Measurements from ENCODE around the gene NR2E1.

The NR2E1 gene

DNA sequence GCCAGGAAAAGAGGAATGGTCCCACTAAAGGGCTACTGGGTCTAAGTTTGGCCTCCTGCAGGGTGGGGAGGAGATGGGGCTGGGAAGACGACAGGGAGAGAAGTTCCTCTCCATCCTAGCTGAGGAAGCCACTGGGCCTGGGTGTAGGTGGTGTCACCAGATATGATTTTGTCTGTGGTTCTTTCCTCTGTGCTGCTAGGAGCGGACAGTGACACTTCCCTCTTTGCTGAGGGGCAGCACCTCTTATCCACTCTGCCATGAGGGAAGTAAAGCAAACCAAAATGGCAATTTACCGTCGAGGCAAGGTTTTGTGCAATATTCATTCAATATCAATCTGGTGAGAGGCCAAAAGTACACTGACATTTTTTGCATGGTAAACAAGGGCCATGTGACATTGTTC lies 33.0 kb upstream of the NR2E1 start:
- H3K27ac Mint-ChIP-seq: no peak overlapping the region
- H3K36me3 Mint-ChIP-seq: peaks cover 3% of the 10 kb centered on the region
- H3K4me3 Mint-ChIP-seq: no peak overlapping the region
- CTCF ChIA-PET: interaction anchor here (0.7 to 1.3 kb wide), 2 partner anchors 18 to 23 kb away, joined by 3 to 4 read pairs; no protein-coding TSS in a partner anchor
- H3K9me3 Mint-ChIP-seq: no peaks in the 10 kb centered on the region
- peaks cover 88% of the 10 kb centered on the region for H3K27me3 Mint-ChIP-seq
- DNase-seq: no peak
- H3K4me1 Mint-ChIP-seq: peaks cover 12% of the 10 kb centered on the region

- peaks cover 12% of the 10 kb centered on the region for H3K4me1 Mint-ChIP-seq
- peak overlapping the region; percentile 76 for H3K4me3 Mint-ChIP-seq
- H3K27ac Mint-ChIP-seq: no peak overlapping the region
- peak; percentile 28 for DNase-seq
- CTCF ChIA-PET: interaction anchor here (0.7 kb wide), 1 partner anchor 19 kb away, joined by 3 read pairs; no protein-coding TSS in a partner anchor
- peaks cover 3% of the 10 kb centered on the region for H3K36me3 Mint-ChIP-seq
- peaks cover 86% of the 10 kb centered on the region for H3K27me3 Mint-ChIP-seq
- H3K9me3 Mint-ChIP-seq: no peaks in the 10 kb centered on the region
These were observed 32.1 kb upstream of the NR2E1 start for GRCh38 chr6:108133594-108134179.

- Mint-ChIP-seq H3K36me3 (peaks cover 3% of the 10 kb centered on the region), H3K4me3 (peak overlapping the region; percentile 12), H3K27me3 (peaks cover 79% of the 10 kb centered on the region), H3K9me3 (no peaks in the 10 kb centered on the region), H3K4me1 (peaks cover 12% of the 10 kb centered on the region), H3K27ac (no peak overlapping the region)
- DNase-seq: no peak
- CTCF ChIA-PET: no interaction called here
These were observed 31.4 kb upstream of the NR2E1 start for GRCh38 chr6:108134213-108134970.

DNA sequence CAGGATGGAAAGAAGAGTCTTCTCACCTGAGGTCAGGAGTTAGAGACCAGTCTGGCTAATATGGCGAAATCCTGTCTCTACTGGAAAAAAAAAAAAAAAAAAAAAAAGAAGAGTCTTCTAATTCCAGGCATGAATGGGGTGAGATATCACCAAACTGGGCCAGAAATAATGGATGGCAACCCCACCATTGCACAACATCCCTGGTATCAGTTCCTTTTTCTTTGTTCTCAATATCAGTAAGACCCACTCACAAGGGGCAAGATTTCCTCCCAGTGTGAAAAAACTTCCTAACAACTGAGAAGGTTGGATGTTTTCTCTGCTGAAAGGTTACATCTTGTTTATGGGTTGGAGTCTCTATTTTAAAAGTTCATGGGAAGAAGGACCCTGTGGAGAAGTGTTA lies 23.6 kb upstream of the NR2E1 start:
- no peak overlapping the region for H3K4me3 Mint-ChIP-seq
- H3K27me3 Mint-ChIP-seq: peaks cover 45% of the 10 kb centered on the region
- no peak overlapping the region for H3K27ac Mint-ChIP-seq

DNA sequence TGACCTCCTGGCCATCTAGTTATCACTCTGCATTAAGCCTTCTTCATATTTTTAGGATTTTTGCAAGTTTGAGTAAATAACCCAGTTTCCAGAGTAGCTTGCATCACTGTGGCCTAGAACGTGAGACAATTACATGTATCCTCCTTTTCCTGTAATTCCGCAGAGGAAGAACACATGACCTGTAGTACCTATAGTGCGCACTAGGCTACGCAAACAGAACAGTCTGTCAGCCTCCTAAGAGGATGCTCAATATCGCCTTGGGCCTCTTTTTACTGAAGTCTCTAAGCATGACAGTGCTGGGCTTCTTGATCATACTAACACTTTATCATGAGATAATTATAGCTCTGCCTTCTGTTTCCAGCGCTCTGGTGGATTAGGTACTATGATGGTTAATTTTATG lies 20.2 kb upstream of the NR2E1 start:
- DNase-seq: no peak

More for the DNA sequence above, 23.6 kb upstream of the NR2E1 start:
- Mint-ChIP-seq H3K36me3 (no peaks in the 10 kb centered on the region), H3K9me3 (no peaks in the 10 kb centered on the region), H3K4me1 (no peaks in the 10 kb centered on the region)
- CTCF ChIA-PET: no interaction called here
- no peak for DNase-seq

GRCh38 chr6:108152446-108152845 lies 13.4 kb upstream of the NR2E1 start:
- Mint-ChIP-seq H3K4me1 (peaks cover 3% of the 10 kb centered on the region), H3K27ac (peak overlapping the region; percentile 37), H3K27me3 (peaks cover 74% of the 10 kb centered on the region), H3K36me3 (no peaks in the 10 kb centered on the region), H3K9me3 (no peaks in the 10 kb centered on the region), H3K4me3 (no peak overlapping the region)
- CTCF ChIA-PET: interaction anchor here (0.8 kb wide), 1 partner anchor 235 kb away, joined by 3 read pairs; no protein-coding TSS in a partner anchor
- DNase-seq: no peak

More for the DNA sequence above, 20.2 kb upstream of the NR2E1 start:
- CTCF ChIA-PET: no interaction called here
- Mint-ChIP-seq H3K4me1 (no peaks in the 10 kb centered on the region), H3K27me3 (peaks cover 51% of the 10 kb centered on the region), H3K27ac (no peak overlapping the region), H3K36me3 (no peaks in the 10 kb centered on the region), H3K9me3 (no peaks in the 10 kb centered on the region), H3K4me3 (no peak overlapping the region)

GRCh38 chr6:108156180-108156937 lies 9.5 kb upstream of the NR2E1 start:
- Mint-ChIP-seq H3K27ac (no peak overlapping the region), H3K36me3 (peaks cover 3% of the 10 kb centered on the region), H3K9me3 (no peaks in the 10 kb centered on the region), H3K27me3 (peaks cover 88% of the 10 kb centered on the region), H3K4me3 (no peak overlapping the region), H3K4me1 (peaks cover 9% of the 10 kb centered on the region)
- no peak for DNase-seq
- CTCF ChIA-PET: interaction anchor here (2.1 kb wide), 1 partner anchor 24 kb away, joined by 4 read pairs; no protein-coding TSS in a partner anchor

- Mint-ChIP-seq H3K4me3 (no peak overlapping the region), H3K27ac (no peak overlapping the region), H3K36me3 (peaks cover 3% of the 10 kb centered on the region)
These were observed 8.9 kb upstream of the NR2E1 start for GRCh38 chr6:108156938-108157233.

DNA sequence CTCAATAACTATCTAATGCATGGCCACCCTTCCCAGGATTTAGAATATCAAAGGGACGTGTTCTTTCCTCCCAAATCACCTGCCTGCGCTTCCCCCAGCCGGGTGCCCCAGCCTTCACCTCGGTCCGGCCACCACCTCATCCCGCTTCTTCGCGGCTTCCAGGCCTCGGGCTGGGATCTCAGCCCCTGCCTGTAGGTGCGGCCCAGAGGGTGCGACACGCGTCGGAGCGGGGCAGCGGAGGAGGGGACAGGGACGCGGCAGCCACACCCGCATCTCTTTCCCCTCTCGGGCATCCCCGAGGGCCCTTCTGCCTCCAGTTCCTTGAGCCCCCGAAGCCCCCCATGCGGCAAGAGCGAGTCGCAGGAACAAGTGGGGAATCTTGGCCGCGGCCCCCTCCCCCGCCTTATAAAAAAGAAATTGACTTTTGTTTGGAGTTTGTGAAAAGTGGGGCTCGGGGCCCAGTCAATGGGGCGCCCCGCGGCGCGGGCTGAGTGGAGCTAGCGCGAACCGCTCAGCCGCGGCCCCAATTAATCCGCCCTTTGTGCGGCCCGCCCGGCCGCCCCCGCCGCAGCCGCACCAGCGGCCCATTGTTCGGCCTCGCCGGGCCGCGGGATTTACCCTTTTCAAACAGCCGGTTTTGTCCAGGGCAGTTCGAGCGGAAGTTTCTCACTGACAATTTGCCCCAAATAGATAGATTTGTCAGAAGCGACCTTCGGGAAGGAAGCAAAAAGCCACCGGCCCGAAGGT lies 8.4 kb upstream of the NR2E1 start:
- Mint-ChIP-seq H3K4me3 (no peak overlapping the region), H3K9me3 (no peaks in the 10 kb centered on the region), H3K4me1 (peaks cover 9% of the 10 kb centered on the region), H3K27me3 (peaks cover 91% of the 10 kb centered on the region), H3K27ac (no peak overlapping the region), H3K36me3 (peaks cover 3% of the 10 kb centered on the region)
- no peak for DNase-seq
- CTCF ChIA-PET: no interaction called here

More at GRCh38 chr6:108156938-108157233, 8.9 kb upstream of the NR2E1 start:
- no peak for DNase-seq
- CTCF ChIA-PET: interaction anchor here (2.1 kb wide), 1 partner anchor 25 kb away, joined by 4 read pairs; no protein-coding TSS in a partner anchor
- peaks cover 88% of the 10 kb centered on the region for H3K27me3 Mint-ChIP-seq
- H3K4me1 Mint-ChIP-seq: peaks cover 9% of the 10 kb centered on the region
- no peaks in the 10 kb centered on the region for H3K9me3 Mint-ChIP-seq

GRCh38 chr6:108157981-108158525 lies 7.8 kb upstream of the NR2E1 start:
- H3K9me3 Mint-ChIP-seq: no peaks in the 10 kb centered on the region
- peaks cover 9% of the 10 kb centered on the region for H3K4me1 Mint-ChIP-seq
- peaks cover 3% of the 10 kb centered on the region for H3K36me3 Mint-ChIP-seq
- CTCF ChIA-PET: interaction anchor here (1.1 kb wide), 1 partner anchor 334 kb away, joined by 4 read pairs; no protein-coding TSS in a partner anchor
- no peak for DNase-seq
- peak overlapping the region; percentile 46 for H3K4me3 Mint-ChIP-seq
- H3K27me3 Mint-ChIP-seq: peaks cover 91% of the 10 kb centered on the region
- peak overlapping the region; percentile 47 for H3K27ac Mint-ChIP-seq

DNA sequence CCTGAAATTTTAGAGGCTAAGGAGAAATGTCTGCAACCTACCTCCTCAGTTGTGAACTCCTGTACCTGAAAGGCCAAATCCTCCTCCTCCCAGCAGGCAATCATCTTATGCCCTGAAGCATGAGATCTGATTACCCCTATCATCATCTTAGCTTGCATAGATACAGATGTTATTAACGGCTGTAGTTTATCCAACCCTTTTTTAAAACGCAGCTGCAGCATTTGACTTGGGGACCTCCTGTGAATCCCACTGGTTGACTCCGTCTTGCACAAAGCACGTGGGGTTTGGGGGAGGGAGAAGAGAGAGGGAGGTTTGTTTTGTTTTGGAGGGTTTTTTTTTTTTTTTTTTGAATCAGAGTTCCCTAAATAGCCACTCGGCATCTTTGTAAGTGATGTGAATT lies 5.8 kb upstream of the NR2E1 start:
- DNase-seq: no peak
- no peak overlapping the region for H3K27ac Mint-ChIP-seq

GRCh38 chr6:108161724-108162282 lies 4.0 kb upstream of the NR2E1 start:
- Mint-ChIP-seq H3K9me3 (no peaks in the 10 kb centered on the region), H3K4me3 (no peak overlapping the region), H3K36me3 (peaks cover 9% of the 10 kb centered on the region), H3K27ac (no peak overlapping the region), H3K27me3 (peaks cover 95% of the 10 kb centered on the region), H3K4me1 (peaks cover 24% of the 10 kb centered on the region)
- CTCF ChIA-PET: no interaction called here
- DNase-seq: no peak

More for the DNA sequence above, 5.8 kb upstream of the NR2E1 start:
- H3K36me3 Mint-ChIP-seq: peaks cover 3% of the 10 kb centered on the region
- H3K27me3 Mint-ChIP-seq: peaks cover 94% of the 10 kb centered on the region
- H3K4me3 Mint-ChIP-seq: no peak overlapping the region
- H3K9me3 Mint-ChIP-seq: no peaks in the 10 kb centered on the region
- peaks cover 14% of the 10 kb centered on the region for H3K4me1 Mint-ChIP-seq
- CTCF ChIA-PET: interaction anchor here (0.7 kb wide), 1 partner anchor 101 kb away, joined by 3 read pairs; the partner anchor contains the start of gene SNX3

GRCh38 chr6:108163267-108163643 lies 2.6 kb upstream of the NR2E1 start:
- CTCF ChIA-PET: no interaction called here
- no peak for DNase-seq
- H3K36me3 Mint-ChIP-seq: peaks cover 12% of the 10 kb centered on the region
- no peaks in the 10 kb centered on the region for H3K9me3 Mint-ChIP-seq
- no peak overlapping the region for H3K4me3 Mint-ChIP-seq
- peaks cover 28% of the 10 kb centered on the region for H3K4me1 Mint-ChIP-seq
- H3K27me3 Mint-ChIP-seq: peaks cover 95% of the 10 kb centered on the region
- H3K27ac Mint-ChIP-seq: peak overlapping the region; percentile 73
